ENCODE data around the gene DZANK1.
"Not testable (repeated sequence)": the region's sequence is repeated elsewhere in the genome, so short reads cannot be mapped to it uniquely, and the experiment has no call there.

Gene DZANK1

DNA sequence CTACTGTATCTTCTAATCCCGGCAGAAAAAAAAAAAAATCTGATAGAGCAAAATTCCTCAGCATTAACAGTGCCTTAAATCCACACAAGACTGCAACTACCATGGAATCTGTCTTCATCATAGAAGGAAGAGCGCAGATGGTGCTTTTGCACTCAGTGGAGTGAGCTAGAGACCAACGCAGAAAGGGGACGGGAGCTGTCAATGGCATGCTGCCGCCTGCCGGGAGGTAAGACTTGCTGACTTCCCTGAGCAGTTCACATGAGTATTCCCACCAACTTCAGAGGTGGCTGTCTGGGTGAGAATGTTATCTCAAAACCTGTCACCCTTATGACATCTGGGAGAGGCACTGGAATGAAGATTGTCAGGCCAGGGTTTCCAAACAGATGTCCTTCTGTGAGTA lies 35.6 kb downstream of the DZANK1 start:
- DNase-seq, result no peak

DNA sequence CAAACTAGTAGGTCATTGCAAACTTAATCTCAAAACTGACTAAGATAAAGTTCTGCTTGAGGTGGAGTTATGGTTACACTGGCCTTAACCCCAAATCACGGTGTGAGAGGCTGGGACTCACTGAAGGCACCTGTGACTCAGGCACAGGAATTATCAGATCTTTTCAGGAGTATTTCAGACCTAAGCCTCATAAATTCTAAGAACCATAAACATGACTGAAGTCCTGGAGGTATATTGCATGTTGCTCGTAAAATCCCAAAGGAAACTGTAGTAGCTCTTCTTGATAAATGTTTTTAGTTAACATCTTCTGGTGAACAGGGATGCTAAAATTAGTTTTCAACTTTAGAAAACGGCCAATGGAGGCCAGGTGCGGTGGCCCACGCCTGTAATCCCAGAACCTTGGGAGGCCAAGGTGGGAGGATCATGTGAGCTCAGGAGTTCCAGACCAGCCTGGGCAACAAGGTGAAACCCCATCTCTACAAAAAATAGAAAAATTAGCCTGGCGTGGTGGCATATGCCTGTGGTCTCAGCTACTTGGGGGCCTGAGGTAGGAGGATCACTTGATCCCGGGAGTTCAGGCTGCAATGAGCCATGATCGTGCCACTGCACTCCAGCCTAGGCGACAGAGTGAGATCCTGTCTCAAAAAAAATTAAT lies 36.5 kb downstream of the DZANK1 start:
- no peak for DNase-seq

DNA sequence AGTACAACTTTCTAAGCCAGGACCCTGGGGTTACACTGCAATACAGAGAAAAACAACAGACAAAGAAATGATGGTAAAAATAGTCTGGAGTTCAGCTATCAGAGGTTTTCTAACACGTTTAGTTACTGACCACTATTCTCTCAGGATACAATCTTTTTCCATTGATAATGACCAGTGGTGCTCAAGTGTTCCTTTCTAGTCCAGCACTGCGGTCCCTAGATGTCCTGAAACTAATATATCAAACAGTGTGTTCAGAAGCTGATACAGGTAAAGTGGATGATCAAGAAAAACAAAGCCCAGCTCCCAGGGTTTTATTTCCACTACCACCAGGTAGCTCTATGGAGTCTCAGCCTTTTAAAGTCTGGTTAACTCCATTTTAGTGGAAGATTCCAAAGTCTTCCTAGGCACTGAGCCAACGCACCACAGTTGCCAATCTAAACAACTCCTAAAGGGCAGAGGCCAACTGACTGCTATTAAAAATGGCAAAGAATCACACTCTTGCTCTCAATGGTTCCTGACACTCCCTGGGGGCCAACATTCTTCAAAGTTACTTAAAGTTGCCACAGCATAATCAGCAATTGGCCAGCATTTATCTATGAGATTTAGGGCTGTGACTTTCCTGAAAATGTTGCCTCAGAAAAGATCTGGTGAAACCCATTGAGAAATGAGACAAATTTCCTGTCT lies 38.2 kb downstream of the DZANK1 start:
- no peak for DNase-seq

DNA sequence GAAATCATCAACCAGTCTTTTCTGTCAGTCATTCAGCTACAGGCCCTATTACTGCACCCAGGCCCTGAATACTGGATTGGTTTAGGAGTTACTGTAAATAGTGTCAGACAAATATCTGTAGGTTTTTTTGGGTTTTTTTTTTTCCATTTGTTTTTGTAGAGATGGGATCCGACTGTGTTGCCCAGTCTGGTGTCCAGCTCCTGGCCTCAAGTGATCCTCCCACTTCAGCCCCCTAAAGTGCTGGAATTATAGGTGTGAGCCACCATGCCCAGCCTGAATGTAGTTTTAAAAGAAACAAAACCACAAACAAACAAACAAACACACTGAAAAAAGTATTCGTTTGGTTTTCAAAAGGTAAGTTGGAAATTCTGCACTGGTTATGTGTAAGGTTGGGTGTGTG lies 39.6 kb downstream of the DZANK1 start:
- no peak for DNase-seq

DNA sequence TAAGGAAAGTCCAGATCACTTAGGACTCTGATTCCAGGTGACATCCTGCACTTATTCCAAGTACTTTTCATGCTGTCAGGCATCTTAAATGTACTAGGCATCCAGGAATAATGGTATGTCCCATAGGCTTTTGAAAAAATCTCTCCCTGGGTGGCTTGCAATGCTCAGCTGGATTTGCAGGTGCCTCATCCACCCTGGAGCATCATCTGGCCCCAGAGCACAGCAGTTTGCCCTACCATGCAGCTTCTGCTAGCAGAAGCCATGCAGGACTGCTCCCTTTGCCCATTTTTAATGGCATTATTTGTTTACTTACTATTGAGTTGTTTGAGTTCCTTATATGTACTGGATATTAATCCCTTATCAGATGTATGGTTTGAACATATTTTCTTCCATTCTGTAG lies 45.2 kb downstream of the DZANK1 start:
- no peak for DNase-seq

DNA sequence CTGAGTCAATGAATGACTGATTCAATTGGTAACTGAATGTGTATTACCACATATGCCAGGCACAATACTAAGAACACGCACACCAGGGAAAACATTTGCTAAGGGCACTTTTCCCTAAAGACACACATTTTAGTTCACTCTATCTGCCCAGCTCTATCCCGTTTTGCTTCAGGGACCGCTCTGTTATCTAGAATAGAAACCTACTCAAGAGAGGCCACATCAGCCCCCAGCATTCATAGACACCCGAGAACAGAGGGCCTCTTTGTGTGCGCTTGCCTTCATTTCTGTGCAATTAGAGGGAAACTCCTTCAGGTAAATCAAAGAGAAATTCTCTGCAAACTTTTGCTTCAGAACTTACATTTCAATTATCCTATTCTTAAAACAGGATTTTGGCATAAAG lies 50.3 kb downstream of the DZANK1 start:
- no peak for DNase-seq

DNA sequence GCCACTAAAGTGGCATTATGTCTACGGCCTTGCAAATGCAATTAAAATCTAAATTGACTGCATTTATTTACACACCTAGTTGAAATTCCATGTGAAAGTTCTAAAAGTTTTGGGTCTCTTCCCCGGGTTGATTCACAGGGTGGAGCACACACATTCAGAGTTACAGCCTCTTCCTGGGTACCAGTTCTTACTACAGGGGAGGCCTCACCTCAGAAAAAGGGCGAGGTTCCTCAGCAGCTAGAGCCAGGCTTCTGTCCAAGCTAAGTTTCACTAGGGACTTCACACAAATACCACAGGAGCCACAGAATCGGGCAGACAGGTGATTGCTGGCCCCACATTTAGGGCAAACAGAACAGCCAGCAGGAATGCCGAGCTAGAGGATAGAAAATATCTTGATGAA lies 52.7 kb downstream of the DZANK1 start:
- DNase-seq, result no peak

DNA sequence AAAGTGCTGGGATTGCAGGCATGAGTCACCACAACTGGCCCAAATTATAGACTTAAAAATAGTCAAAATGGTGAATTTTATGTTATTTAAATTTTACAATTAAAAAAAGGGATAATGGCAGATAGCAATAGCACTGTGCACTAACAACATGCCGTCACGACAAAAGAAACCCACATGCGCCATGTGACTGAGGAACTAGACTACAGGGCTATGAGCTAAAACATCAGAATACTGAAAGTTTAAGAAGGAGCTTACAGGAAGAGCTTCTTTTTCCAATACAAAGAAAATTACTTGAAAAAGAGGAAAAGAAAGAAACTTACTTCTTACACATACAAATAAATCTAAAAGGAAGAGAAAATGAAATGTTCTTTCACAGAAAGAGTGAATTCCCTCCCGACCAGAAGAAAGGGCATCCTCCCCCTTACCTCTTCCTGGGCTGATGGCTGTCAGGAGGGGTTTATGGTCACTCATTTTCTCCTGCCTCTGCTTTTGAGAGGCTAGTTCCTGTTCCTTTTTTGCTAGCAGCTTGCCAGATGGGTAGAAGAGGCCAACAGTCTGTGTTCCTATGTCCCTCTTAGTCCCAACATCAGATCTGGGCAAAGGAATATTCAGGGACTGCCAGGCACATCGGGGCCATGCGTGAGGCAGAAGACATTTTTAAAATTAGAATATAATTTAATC lies 54.5 kb downstream of the DZANK1 start:
- no peak for DNase-seq

DNA sequence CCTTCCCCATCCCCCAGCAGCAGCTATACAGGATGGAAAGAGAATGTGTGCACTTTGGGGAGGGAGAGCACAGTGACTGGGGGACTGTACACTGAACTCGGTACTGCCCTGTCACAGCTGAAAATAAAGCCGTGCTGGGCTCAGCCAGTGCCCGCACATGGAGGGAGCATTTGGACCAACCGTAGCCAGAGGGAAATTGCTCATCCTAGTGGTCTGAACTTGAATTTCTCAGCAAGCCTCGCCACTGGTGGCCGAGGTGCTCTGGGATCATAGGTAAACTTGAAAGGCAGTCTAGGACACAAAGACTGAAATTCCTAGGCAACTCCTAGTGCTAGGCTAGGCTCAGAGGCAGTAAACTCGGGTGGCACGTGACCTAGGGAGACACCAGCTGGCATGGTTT lies 61.0 kb downstream of the DZANK1 start:
- no peak for DNase-seq

DNA sequence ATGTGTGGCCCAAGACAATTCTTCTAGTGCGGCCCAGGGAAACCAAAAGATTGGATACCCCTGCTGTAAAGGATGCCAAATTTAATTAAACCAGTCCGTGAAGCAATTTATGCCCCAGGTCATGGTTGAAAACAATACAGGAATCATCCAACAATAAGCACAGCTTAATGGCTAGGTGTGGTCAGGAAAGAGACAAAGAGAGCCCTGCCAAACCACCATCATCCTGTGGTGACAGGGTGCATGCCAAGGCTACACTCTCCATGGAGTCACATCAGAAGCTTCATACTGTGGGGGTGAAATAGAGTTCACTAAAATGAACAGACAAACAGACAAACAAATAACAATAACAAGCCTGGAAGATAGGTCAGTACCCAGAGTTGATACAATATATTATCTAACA lies 62.7 kb downstream of the DZANK1 start:
- DNase-seq, result no peak

DNA sequence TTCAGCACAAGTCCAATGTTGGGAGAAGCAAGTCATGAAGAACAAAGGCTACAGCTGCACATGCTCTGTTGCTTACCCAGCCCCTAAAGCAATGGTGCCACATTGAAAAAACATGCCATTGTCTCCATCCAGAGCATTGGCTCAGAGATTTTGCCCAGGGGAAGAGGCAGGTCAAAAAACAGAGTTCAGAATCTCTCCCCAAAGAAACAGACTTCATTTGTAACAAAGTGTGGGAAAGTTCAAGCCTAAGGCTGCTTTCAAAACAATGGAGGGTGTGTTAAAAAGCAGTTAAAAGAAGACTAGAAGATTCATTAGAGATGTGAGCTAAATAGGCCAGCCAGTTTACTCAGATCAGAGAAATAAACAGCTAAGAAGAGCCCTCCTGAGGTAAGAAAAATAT lies 63.6 kb downstream of the DZANK1 start:
- no peak for DNase-seq

DNA sequence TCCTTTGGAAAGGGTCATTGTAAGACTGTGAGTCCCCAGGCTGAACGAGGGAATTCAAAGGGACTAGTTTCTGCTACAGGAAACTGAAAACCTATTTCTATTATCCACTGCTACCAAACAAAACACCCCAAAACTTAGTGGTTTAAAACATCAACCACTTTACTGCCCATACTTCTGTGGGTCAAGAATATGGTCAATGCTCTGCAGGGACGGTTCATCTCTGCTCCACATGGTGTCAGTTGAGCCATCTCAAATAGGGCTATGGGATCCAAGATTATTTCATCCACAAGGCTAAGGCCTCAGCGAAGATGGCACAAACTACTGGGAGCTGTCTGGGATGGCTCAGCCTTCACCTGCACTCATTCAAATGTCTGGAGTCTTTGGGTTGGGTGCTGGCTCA lies 65.5 kb downstream of the DZANK1 start:
- DNase-seq, result no peak

DNA sequence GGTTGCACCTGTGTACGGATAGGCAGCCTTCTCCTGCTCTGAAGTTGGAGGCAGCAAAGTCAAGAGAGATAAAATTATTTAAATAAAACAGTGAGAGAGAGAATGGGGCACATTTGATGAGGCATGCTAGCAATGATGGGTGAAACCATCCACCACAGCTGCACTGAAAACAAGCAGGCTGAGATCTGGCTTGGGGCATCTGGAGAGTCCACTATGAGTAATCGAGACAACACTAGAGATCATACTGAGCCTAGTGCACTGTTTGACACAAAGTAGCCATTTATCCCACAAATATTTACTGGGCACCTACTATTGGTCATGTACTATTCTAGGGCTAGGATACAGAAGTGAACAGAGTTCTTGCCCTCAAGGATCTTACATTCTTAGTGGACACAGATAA lies 66.4 kb downstream of the DZANK1 start:
- DNase-seq, result no peak

DNA sequence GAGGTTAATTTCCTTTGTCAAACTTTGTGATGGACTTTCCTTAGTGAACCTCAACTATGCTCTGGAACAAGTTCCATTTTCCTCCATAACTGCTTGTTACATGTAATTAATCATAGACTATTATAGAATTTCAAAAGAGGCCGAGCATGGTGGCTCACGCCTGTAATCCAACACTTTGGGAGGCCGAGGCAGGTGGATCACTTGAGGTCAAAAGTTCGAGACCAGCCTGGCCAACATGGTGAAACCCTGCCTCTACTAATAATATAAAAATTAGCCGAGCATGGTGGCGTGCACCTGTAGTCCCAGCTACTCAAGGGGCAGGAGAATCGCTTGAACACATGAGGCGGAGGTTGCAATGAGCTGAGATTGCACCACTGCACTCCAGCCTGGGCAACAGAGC lies 68.1 kb downstream of the DZANK1 start:
- DNase-seq, result not testable (repeated sequence)

DNA sequence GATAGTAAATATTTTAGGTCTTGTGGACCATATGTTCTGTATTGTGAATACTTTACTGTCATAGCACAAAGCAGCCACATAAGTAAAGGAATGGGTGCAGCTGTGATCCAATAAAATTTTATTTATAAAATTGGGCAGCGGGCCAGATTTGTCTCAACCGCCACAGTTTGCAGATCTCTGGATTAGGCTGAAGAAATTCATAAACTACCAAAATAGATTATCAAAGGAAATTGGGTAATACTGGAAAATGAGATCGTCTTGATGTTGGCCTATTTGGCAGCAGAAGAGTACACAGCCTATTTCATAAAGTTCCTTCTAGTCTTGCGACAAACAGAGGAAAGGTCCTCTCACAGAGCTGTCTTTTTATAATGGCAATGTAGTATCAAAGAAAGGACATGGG lies 69.8 kb downstream of the DZANK1 start:
- no peak for DNase-seq

DNA sequence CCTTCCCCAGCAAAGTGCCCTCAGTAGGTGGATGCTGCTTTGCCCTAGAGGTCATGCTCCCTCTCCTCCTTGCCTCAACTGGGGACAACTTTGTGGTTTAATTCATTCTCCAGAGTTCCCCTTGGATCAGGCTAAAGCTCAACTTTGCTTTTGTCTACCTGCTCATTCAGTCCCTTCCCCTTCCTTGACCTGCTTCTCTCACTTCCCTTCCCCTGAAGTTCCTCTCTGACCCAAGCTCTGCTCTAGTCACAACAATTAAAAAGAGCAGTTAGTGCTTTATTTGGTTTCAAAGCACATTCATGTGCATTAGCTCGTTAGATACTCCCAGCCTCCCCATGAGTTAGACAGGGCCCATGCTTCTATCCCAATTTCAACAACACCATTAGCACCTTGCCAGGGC lies 71.3 kb downstream of the DZANK1 start:
- DNase-seq, result no peak

DNA sequence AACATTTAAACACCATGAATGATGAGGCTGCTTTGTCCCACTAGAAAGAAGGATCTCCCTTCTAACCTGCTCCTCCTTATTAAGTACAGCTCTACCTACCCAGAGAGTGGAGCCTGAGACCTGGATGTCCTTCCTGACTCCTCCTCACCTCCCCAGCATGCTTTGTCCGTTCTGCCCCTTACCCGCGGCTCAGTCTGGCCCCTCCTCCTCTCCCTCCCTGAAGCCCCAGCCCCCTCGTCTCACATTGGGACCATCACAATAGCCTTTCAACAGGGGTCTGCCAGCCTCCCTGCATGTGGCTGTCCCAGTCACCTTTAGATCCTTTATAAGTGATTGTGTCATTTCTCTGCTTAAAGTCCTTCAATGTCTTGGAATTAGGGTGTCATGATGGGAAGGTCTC lies 72.5 kb downstream of the DZANK1 start:
- DNase-seq, result no peak

DNA sequence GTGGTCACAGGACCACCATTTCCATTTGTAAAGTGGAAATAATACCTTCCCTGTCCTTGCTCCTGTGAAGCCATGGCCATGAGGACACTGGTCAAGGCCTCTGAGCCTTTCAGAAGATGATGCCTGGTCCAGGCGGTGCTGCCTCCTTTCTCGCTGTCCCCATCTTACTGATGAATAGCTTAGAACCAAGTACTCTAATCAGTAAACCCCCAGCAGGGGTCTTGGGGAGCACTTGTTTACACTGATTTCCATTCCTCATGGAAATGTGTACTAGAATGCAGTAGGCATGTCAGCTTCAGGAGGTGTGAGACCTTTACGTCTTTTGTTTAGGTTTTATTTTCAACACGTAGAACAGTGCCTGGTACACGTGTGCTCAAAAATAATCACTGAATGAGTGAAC lies 75.1 kb downstream of the DZANK1 start:
- no peak for DNase-seq

DNA sequence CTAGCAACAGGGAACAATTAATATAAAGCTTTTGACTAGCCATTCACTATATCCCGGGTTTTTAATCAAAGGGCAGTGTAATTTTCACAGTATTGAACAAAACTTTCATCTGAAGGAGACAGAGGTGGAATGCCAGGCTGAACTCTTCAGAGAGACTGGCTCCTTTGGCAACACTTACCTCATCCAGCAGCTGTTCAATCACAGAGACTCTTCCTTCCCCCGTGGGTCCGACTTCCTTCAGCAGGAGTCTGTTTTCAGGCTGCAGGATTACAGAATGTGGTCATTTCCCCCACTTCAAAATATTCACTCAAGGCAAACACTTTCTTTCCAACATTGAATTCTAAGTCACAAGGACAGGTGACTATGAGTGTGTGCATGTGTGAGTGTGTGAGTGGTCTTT lies 76.6 kb downstream of the DZANK1 start:
- DNase-seq, result no peak

DNA sequence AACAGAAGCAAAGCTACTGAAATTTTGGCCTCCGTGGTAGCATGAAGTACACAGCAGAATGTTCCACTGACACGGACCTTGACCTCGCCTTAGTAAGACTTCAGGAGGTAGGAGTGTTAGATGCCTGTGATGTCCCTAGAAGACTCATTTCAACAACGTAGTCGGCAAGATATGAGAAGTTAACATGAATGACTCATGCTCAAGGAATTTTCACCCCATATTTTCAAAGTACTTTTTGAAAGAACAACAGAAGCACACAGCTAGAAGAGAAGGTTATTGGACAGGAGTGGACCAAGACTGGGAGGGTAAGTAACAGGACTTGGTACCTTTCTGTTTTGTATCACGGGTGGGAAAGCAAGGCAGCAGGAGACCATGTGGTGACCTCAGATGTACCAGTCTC lies 78.0 kb downstream of the DZANK1 start:
- no peak for DNase-seq

DNA sequence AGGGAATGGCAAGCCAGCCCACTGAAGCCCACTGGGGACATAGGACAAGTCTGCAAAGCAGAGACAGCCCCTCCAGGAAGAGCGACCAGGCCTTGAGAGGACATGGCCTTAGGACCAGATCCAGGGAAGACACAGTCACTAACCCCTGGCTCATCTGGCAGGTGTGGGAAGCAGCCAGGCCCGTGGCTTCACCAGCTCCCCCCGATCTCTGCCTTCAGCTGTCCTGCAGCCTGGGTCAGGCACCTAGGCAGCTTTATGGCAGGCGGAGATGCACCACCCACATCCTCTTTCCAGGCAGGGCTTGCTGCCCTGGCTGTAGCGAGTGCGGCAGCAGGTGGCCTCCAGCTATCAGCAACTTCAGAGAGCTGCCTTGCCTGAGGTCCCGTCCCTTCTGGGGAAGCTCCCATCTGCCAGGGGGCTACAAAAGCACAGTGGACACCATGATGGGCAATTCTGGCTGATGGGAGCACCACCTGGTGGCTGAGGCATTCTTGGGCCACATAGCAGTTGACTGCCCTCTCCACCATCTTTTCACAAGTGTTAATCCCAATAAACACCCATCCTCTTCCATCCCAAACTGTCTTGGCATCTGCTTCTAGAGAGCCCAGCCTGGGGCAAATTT lies 85.8 kb downstream of the DZANK1 start:
- DNase-seq, result no peak

DNA sequence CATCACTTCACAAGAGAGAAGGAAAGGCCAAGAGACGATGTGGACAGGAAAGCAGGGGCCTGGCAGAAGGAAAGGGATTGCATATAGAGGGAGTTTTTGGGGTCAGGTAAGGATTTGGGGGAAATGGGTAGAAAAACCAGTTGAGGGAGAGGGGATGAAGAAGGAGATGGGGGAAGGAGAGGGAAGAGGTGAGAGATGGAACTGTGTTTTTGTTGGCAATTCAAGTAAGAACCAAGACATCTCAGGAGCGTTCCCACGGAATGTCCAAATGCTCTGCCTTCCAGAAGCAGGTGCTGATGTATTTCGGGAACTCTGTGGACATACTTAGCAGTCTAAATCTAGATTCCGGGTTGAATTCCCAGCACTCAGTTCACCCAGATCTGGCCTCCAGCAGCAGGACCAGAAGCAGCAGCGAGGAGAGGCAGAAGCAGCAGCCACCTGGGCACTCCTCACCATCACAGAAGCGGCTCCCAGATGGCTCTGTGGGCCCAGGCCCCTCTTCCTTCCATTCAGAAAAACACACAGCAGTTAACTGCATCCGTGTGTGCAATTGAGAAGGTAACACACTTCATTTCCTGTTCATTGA lies 88.8 kb downstream of the DZANK1 start:
- DNase-seq, result no peak

DNA sequence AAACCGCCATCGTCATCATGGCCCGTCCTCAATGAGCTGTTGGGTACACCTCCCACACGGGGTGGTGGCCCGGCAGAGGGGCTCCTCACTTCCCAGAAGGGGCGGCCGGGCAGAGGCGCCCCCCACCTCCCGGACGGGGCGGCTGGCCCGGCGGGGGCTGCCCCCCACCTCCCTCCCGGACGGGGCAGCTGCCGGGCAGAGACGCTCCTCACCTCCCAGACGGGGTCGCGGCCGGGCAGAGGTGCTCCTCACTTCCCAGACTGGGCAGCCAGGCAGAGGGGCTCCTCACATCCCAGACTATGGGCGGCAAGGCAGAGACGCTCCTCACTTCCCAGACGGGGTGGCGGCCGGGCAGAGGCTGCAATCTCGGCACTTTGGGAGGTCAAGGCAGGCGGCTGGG lies 91.3 kb downstream of the DZANK1 start:
- DNase-seq, result not testable (repeated sequence)

DNA sequence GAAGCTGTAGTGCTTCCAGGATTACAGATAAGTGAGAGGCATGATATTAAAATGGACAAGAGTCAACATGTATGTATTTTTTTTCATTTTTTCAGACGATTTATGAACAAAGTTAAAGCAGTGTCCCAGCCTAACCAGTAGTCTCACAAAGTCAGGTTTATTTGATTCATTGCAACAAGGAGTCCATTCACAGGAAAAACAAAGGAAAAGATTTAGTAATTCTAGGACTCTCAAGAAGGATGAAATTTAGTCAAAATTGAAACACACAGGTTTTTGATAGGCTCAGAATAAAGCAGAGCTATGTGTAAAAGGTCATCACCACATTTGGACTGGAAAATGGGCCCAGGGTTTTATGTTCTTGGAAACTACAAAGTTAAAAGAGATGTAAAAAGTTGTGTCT lies 94.5 kb downstream of the DZANK1 start:
- no peak for DNase-seq

Data from NCI-H1105 treated with DMSO at 0.1 percent for 48 hours (cell line).